ENCODE measurements around the gene CLSTN3.

The CLSTN3 gene

DNA sequence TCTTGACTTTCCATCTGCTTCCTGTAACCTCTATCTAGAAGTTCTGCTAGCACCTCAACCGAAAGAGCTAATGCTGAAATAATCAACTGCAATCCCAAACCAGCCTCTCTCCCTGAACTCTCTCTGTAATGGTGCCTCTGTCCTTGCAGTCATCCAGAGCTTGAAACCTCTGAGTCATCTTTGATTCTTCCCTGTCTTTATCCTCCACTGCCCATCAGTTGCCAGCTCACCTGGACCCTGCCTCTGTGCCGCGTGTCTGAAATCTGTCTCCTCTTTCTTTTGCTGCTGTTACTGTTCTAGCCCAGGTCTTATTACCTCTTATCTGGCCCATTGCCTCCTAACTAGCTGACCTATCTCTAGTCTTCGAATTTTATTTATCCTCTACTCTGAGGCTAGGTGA is 15.5 kb downstream of the CLSTN3 start:
- DNase-seq (ENCODE audit: low read depth), result no peak
- TF ChIP-seq, protein P1, sequence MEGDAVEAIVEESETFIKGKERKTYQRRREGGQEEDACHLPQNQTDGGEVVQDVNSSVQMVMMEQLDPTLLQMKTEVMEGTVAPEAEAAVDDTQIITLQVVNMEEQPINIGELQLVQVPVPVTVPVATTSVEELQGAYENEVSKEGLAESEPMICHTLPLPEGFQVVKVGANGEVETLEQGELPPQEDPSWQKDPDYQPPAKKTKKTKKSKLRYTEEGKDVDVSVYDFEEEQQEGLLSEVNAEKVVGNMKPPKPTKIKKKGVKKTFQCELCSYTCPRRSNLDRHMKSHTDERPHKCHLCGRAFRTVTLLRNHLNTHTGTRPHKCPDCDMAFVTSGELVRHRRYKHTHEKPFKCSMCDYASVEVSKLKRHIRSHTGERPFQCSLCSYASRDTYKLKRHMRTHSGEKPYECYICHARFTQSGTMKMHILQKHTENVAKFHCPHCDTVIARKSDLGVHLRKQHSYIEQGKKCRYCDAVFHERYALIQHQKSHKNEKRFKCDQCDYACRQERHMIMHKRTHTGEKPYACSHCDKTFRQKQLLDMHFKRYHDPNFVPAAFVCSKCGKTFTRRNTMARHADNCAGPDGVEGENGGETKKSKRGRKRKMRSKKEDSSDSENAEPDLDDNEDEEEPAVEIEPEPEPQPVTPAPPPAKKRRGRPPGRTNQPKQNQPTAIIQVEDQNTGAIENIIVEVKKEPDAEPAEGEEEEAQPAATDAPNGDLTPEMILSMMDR (conservative IDR thresholded peaks at IDR 0.05; ENCODE audit: control insufficient read depth, insufficient read depth, low read depth, low read length), result no peak
- H3K4me3 ChIP-seq (ENCODE audit: control insufficient read depth, low read depth, low read length), result no peak overlapping the region

DNA sequence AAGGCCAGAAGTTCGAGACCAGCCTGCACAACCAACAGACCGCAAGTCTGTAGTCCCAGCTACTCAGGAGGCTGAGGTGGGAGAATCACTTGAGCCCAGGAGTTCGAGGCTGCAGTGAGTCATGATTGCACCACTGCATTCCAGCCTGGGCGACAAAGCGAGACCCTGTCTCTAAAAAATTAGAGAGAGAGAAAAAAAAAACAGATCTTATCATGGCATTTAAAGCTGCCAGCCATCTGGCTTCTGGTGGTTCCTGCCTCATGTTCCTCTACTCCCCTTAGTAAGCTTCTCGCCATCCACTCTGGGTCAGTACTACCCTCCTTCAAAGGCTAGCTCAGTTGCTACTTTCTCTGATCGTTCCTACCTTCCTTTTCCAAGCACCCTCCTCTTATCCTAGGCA is 16.1 kb downstream of the CLSTN3 start:
- no peak for DNase-seq (ENCODE audit: low read depth)
- H3K4me3 ChIP-seq (ENCODE audit: control insufficient read depth, low read depth, low read length), result no peak overlapping the region
- TF ChIP-seq, protein P1 (conservative IDR thresholded peaks at IDR 0.05; ENCODE audit: control insufficient read depth, insufficient read depth, low read depth, low read length), result no peak

DNA sequence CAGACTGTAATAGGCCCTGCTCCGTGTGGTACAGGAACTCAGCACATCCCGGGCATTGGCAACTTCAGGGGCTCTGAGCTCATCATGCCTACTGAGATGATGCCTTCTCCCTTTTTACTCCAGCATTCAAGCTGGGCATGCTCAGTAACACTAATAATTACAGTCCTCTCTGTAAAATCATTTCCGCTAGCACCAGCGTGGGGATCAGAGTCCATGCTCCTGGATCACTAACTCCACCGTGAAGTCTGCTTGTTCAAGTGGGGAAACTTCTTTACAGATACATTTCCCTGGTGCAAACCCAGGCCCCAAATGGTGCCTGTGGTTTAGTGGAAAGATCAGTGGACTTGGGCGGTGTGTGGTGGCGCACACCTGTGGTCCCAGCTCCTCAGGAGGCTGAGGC is 16.7 kb downstream of the CLSTN3 start:
- TF ChIP-seq, protein P1 (conservative IDR thresholded peaks at IDR 0.05; ENCODE audit: control insufficient read depth, insufficient read depth, low read depth, low read length), result no peak
- H3K4me3 ChIP-seq (ENCODE audit: control insufficient read depth, low read depth, low read length), result no peak overlapping the region
- DNase-seq (ENCODE audit: low read depth), result no peak

DNA sequence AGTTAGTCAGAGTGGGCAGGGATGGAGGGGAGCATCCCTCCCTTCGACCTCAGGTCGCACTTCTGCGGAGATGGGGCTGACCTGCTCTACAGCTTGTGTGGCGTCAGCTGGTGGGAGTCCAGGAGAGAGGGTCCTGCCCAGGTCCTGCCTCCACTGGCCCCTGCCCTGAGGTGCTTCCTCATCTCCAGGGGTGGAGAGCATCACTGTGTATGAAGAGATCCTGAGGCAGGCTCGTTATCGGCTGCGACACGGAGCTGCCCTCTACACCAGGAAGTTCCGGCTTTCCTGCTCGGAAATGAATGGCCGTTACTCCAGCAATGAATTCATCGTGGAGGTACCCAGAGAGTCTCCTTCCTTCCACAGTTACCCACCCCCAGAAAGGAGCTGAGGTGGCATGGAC is 20.2 kb downstream of the CLSTN3 start:
- no peak for DNase-seq (ENCODE audit: low read depth)
- TF ChIP-seq, protein P1 (conservative IDR thresholded peaks at IDR 0.05; ENCODE audit: control insufficient read depth, insufficient read depth, low read depth, low read length), result no peak
- no peak overlapping the region for H3K4me3 ChIP-seq (ENCODE audit: control insufficient read depth, low read depth, low read length)

DNA sequence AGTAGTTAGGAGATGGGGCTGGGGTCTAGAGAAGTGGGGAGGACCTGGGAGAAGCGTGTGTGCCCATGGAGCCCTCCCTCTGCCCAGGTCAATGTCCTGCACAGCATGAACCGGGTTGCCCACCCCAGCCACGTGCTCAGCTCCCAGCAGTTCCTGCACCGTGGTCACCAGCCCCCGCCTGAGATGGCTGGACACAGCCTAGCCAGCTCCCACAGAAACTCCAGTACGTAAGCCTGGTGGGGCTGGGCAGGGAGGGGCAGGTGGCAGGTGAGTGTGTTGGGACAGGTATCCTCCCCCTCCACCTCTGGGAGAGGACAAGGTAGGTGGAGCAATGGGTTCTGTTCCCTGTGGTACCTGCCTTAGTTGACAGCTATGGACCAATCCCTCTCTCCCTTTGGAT is 20.7 kb downstream of the CLSTN3 start:
- no peak for DNase-seq (ENCODE audit: low read depth)
- TF ChIP-seq, protein P1 (conservative IDR thresholded peaks at IDR 0.05; ENCODE audit: control insufficient read depth, insufficient read depth, low read depth, low read length), result no peak
- no peak overlapping the region for H3K4me3 ChIP-seq (ENCODE audit: control insufficient read depth, low read depth, low read length)

DNA sequence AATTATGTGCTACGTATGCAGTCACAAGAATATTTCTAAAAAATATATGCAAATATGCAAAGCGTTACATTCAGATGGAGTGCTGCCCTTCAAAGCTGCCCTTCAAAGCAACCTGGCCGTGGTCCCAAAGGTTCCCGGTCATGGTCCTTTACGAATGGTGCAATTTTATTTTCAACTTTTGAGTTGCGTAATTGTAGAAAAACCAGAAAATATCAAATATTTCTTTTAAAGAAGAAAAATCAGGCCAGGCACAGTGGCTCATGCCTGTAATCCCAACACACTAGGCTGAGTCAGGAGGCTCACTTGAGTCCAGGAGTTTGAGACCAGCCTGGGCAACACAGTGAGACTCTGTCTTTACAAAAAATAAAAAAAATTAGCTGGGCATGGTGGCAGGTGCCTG is 21.4 kb downstream of the CLSTN3 start:
- H3K4me3 ChIP-seq (ENCODE audit: control insufficient read depth, low read depth, low read length), result no peak overlapping the region
- DNase-seq (ENCODE audit: low read depth), result no peak
- TF ChIP-seq, protein P1 (conservative IDR thresholded peaks at IDR 0.05; ENCODE audit: control insufficient read depth, insufficient read depth, low read depth, low read length), result no peak

DNA sequence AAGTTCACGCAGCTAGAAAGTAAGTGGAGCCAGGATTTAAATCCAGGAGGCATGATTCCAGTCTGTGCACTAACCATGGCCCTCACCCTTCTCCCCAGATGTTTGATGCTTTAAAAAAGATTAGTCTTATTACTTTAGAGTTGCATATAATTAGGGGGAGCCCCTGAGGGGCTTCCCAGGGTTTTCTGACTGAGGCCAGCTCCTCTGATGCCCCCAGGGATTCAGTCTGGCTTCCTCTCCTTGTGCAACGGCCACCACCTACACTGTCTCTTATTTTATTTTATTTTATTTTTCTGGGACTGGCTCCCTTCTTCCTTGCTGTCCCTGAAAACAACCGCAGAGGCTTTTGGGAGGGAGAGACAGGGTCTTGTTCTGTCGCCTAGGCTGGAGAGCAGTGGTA is 22.6 kb downstream of the CLSTN3 start:
- H3K4me3 ChIP-seq (ENCODE audit: control insufficient read depth, low read depth, low read length), result no peak overlapping the region
- no peak for DNase-seq (ENCODE audit: low read depth)
- TF ChIP-seq, protein P1 (conservative IDR thresholded peaks at IDR 0.05; ENCODE audit: control insufficient read depth, insufficient read depth, low read depth, low read length), result no peak

Data from fibroblast of mammary gland (primary cell).